CMK (cell line): ENCODE results near the gene STBD1.
"Not testable (repeated sequence)": the region's sequence is repeated elsewhere in the genome, so short reads cannot be mapped to it uniquely, and the experiment has no call there.

ENCODE experiments used
- DNase-seq: peaks from one replicate; pipeline ENCODE4 v3.0.0-alpha.2; 2010; ENCODE audit warnings: low read depth

The STBD1 gene

DNA sequence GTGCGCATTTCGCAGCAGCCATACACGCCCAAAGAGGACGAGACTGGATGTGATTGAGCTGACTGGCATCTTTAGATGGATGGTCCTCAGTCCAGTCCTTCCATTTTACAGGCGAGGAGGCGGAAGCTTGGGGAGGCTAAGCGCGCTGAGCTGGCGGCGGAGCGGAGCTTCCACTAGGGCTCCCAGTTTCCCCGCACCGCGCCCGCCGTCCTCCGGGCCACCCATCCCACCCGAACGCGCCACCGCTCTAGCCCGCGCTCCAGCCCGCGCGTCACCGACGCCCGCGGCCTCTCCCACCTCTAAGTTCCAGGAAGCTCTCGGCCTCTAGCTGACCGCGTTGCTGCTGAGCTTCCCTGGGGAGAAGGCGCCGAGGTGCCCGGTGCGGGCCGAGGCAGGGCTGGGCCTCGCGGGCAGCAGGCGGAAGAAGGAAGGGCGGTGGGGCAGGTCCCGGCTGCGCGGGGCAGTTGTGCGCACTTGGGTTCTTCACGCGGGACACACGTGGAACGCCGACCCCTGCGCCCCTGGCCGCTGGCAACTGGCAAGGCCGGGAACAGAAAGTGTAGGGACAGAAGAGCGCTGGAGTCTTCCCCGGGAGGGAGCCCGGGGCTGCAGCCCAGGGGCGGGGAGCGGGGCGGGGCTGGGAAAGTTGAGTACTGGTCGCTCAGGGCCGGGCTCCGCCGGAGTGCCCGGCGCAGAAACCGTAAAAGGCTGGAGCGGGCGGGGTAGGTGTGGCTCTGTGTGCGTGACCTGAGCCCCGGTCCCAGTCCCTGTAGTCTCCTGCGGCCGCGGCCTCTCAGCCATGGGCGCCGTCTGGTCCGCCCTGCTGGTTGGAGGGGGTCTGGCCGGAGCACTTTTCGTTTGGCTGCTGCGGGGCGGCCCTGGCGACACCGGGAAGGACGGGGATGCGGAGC lies at the start of gene STBD1:
STBD1 (plus strand) TSS at position 763 of the 911 bp plus-strand sequence; CDS start at position 800, 37 bp downstream.
- DNase-seq: peak; percentile 20

DNA sequence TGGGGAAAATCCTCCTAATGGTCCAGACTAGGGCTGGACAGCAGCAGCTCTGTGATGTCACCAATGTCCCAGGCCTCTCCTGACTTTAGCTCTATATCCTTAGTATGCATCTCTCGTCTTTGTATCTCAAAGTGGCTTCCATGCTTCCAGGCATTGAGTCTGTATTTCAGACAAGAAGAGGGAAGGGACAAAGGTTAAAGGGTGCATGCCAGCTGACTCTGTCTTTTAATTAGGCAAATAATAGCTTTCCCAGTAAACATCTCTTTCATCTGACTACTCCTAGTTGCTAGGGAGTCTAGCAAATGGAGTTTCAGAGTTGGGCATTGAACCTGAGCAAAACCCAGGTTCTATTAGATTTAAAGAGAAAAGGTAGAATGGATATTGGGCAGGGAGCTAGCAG lies 49.6 kb upstream of the STBD1 start:
- no peak for DNase-seq

DNA sequence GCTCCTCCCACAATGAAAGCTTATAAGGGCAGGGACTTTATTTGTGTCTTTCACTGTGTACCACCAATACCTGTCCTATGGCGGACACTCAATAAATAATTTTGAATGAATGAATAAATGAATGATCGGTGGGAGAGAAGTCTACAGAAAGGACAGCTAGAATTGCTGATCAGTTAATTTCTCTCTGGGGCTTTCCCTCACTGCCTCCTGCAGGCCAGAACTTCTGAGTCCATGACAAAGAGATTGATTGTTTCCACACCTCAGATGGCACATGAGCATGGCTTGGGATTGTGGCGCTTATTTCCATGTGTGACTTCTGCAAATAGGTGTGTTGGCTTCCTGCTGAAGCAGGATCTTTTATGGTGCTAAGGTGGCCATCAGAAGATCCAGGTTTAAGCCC lies 48.7 kb upstream of the STBD1 start:
- no peak for DNase-seq

DNA sequence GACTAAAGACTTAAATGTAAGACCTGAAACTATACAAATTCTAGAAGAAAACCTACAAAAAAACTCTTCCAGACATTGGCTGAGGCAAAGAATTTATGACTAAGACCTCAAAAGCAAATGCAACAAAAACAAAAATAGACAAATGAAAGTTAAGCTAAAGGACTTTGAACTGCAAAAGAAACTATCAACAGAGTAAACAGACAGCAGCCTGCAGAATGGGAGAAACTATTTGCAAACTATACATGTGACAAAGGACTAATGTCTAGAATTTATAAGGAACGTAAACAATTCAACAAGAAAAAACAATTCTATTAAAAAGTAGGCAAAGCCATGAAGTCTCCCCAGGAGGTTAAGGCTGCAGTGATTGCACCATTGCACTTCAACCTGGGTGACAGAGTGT lies 46.0 kb upstream of the STBD1 start:
- DNase-seq: no peak

DNA sequence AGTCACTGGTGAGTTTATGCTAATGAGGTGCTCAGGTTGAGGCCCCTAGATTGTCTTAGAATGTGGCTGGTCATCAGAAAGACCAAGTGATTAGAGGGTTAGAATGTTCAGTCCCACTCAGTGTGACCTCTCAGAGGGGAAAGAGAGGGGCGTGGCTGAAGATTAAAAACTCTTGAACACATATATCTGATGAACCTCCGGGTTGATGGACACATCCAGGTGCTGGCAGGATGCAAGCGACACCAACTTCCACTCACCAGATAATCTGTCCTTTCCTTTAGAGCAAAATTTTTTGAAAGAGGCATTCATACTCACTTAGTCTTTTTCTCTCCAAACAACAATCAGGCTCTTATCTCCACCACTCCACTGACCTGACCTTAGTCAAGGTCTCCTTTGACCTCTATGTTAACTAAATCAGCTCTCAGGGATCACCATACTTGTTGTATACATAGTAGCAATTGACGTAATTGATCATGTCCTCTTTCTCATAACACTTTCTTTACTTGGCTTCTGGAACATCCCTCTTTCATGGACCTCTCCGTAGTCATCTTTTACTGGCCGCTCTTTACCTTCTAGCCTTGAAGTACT lies 40.8 kb upstream of the STBD1 start:
- no peak for DNase-seq

DNA sequence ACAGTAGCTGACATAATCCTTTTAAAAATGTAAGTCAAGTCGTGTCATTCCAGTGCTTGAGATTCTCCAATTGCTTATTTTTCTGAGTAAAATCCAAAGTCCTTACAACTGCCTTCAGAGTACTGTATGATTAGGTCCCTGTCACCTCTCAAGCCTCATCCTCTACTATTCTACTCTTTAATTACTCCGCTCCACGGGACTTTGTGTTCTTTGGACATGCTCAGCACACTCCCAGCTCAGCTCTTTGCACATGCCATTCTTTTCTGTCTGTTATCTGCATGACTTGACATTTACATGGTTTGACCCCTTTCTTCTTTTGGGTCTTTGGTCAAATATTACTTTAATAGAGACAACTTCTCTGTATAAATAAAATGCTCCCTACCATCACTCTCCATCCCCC lies 39.9 kb upstream of the STBD1 start:
- DNase-seq: no peak

DNA sequence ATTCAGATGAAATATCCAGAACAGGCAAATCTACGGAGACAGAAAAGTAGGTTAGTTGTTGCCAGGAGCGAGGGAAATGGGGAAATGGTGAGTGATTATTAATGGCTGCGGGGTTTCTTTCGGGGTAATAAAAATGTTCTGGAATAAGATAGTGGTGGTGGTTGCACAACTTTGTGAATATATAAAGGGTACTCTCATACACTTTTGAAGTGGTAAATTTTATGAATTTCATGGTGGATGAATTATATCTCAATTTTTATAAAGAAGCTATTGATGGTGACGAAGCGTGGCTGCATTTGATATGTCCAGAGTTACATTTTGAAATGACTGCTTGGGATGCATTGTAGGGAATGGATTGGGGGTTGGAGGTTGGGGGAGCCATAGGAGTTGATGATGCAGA lies 38.7 kb upstream of the STBD1 start:
- no peak for DNase-seq

DNA sequence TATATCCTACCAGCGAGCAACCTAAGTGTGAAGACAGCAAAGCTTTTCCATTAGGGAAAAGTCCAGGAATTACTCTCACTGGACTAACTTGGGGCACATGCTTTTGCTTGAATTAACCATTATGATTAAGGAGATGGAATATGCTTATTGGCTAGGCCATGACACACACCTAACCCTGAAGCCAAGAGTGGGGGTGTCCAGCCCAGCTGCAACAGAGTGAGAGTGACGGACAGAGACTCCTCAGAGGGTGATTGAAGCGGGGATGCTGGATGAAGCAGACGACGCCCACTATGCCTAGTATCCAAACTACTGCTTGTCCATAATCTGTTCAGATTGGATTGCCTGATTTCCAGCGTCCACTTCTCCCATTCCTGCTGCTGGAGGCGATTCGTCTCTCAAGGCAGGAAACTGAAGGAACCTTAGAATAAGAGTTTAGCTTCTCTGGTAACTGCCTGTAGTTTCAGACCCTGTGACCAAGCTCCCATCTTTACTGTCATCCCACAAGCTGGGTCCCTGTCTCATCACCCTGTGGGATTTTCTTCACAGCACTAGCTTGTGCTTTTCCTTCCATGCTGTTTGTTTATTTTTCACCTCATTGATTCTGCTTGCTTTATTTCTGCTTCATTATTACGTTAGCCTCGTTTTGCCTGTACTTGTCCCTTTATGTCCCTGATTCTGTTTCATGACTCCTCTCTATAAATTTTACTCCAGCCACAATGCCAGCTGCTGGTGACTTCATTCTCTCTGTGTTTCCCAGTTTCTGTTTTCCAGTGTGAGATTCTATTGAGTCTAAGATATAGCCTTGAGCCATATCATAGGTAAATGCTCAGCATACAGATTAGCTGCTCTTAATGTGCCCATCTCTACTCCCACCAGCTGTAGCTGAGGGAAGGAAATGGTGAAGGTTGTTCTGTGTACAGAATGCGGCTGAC lies 36.0 kb upstream of the STBD1 start:
- DNase-seq: no peak

DNA sequence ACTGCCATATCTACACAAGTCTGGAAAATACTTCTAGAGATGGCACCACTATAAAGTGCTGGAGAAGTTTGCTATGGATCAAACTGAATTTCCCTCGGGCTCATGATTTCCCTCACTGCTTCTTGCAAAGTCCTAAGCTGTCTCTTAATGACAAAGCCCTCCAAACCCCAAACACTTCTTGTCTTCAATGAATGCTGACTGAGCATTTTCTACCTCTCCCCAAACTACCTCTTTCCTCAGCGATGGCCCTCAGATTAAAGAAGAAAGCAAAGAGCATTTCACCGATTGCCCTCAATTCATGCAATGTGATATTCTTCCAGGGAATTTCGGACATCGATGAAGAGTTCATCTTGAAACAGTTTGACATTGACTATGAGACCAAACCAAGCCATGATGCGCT lies 35.3 kb upstream of the STBD1 start:
- DNase-seq: no peak

DNA sequence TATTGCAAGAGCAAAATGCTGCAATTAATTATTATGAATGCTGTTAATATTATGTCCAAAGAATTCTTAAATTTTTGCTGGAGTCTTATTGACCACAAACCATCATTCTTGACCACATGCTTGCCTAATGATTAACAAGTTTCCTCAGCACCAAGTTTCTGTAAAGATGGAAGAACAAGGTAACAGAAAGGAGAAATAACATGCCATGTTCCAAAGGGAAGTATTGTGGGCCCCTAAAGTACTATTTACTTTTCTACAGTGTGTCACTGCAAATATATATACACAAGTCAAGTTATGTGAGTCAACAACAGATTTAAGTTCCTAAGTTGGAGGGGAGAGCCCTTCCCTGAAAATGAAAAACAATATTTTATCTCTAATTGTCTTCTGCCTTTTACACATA lies 34.5 kb upstream of the STBD1 start:
- no peak for DNase-seq

DNA sequence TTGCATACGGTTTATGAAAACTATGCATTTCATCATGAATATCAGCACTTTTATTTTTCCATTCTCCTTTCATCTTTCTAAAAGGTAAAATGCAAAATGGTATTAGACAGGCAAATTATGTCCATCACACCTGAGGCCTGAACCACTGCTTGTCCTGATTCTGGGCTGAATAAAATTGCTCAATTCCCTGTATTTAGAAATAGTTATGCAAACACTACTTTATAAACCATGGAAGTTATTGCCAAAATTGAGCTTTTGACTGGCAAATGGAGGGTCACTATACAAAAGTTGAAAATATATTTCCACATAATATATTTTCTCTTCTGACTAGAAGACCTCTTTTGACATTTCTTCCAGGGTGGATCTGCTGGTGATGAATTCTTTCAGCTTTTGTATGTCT lies 34.0 kb upstream of the STBD1 start:
- DNase-seq: no peak

DNA sequence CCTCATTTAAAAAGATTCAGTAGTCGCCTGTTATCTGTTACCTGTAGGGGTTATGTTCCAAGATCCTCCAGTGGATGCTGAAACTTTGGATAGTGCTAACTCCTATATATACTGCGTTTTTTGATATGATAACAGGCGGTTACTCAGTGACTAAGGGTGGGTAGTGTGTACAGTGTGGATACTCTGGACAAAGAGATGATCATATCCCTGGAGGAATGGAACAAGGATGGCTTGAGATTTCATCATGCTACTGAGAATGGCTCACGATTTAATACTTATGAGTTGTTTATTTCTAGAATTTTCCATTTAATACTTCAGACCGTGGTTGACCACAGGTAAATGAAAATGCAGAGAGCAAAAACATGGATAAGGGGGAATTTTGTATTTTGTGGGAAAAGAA lies 33.5 kb upstream of the STBD1 start:
- no peak for DNase-seq

DNA sequence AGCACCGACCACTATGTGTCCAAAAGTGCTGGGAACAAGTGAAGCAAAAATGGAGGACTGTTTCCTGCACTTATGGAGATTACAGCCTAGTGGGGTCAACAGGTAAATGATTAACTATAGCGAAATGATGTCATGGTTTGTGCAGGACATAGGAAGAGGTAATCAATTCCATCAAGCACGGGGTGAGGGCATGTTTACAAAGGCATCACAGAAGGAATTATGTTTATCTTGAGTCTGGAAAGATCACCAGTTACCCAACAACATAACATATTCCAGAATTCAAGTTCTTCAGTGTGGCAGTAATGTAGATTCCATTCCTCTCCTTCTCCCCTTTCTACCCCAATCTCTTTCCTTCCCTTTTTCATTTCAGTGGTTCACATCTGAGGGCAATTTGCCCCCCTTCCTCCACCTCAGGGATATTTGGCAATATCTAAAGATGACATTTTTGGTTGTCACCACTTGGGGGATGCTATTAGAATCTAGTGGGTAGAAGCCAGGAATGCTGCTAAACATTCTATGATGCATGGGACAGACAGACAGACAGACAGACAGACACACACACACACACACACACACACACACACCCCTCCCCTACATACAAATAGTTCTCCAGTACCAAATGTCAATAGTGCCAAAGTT lies 30.9 kb upstream of the STBD1 start:
- no peak for DNase-seq

DNA sequence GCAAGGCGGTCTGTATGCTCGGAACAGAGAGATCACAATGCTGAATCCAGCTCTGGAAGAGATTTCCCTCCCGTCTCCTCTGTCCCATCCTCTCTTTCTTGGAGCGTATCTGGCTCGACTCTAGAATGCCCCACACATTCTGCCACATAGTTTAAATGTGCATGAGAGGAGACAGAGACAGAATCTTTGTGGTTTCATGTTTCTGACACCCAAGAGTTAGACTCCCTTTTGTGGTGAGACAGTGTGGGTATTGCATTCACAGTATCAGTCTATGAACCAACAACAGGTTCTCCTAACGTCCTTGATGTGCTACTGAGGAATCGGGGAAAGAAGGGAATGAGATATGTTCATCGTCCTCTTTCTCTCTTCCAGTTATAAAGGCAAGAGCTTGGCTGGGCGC lies 29.7 kb upstream of the STBD1 start:
- no peak for DNase-seq

DNA sequence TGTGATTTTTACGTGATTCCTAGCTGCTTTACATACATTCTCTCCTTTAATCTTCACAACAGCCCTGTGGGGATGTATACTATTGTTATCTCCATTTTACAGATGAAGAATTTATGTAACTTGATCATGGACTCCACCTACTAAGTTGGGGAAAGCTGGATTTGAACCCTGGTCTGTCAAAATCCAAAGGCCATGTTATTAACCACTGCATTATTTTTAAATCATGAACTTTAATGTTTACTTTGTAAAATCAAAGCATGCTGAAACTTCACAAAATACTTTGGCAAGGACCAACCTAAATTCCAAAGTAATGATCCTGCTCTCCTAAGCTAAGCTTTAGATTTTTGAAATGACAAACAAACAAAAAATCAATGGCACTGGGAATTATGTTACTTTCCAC lies 28.9 kb upstream of the STBD1 start:
- DNase-seq: no peak

DNA sequence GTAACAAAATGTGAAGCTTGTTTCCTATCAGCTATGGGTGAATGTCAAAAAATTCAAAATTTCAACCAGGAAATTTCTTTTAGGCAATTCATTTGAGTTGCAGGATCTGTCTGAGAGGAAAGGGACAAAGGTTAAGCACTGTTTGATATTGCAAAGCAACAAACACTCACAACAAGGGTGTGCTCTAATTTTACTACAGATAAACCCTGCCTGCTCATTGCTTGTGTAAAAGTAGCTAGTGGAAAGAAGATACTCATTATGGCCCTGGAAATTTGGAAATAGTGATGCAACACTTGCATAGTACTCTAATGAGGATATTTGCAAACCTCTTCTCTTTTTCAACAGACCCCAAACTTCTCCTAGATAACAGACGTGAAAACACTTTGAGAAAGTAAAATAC lies 27.9 kb upstream of the STBD1 start:
- no peak for DNase-seq

DNA sequence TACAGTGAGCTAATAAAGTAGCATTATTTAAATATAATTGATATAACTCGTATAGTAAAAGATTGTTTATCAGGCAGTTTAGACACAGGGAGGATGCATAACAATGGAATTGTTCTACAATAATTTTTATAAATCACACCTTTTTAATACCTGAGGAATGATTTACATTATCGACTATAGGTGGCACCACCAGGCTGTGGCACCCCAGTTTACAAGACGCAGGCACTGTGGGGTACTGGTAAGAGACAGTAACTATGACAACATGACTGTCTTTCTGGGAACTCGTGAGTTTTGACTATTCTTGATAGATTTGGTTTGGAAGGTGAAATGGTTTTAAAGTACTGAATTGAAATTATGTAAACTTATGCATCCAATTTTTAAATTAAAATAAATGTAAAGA lies 27.1 kb upstream of the STBD1 start:
- DNase-seq: no peak

DNA sequence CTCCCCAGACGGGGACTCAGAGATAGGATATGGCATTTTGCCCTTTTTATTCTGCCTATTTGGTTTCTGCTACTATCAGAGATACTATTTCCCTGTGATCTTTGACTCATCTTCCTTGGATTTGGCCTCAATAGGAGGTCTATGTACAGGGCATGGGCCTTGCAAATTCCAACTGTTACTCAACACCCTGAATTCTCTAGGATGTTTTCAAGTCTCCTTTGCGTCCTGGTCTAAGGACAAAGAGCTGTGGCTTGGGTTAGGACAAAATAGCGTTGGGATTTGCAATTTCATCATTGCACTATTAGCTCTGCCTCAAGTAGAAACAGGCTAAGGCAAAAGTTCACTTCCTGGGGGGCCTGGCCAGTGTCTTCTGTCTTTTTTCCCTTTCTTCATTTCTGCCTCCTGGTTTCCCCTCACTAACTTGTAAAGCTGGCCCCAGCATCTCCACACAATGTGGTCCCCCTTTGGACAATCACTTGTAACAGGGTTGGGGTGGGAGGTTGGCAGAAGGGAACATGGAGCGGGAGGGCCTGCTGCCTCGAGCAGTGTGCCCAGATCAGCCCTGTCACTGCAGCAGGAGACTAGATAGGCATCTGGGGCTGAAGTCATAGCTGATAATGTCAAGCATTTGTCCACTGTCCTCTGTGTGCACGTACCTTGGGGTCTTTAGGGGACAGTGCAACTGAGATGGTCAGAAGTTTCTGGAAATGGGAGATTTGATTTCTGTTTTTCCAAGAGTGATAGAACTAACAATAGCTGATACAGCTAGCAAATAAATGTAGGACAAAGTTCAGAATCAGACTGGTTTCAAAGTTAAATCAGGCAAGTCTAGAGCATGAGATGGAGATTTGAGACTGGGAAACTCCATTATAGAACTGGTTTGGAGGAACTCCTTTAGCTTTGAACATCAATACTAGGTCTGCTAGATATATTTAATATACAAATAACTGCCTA lies 25.8 kb upstream of the STBD1 start:
- DNase-seq: no peak

DNA sequence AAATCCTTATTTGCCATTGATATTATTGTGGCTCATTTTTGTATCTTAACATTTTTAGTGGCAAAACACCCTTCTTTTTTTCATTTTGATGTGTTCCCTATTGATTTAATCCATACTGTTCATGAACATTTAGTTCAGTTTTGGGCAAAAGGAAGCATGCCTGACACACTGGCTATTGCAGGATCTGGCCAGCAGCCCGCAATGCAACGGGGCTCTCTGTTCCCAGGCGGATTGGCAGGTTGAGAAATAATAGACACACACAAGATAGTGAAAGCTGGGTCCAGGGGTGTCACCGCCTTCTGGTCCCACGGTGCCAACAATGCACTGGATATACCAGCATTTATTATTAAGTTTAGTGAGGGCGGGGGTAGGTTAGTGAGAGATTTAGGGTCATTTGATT lies 24.9 kb upstream of the STBD1 start:
- DNase-seq: not testable (repeated sequence)

DNA sequence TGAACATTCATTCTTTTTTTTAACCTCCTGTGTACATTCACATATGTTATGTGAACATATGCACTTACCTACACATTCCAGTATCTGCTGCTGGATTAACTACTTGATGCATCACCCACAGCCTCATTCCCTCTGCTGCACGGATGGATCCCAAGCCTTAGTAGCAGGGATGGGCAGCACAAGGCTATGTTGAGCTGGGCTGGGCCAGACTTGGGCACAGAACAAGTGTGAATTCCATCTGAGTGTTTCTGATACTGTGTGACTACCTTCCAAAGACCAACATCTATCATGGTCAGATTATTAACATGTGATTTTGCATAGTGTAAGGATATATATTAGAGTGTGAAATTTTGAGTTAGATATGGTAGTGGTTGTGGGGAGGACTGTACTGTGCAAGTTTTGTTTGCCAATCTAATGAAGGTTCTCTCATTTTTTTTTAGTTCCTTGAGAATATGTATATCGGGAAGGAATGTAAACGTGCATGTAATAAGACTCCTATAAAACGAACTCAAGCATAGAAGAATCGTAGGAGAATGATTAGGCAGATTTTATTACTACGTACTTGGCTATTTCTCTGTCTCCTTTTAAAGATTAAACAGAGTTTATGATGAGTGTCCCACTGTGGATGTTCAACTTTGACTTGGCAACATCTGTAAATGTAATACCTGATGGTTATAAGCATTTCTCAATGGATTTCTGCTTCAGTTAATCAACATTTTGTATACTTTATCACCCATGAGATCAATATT lies 23.4 kb upstream of the STBD1 start:
- DNase-seq: no peak
